Ishikawa (cell line): ENCODE data around the gene ACACA.
A peak's percentile ranks its signal among the peaks of the same experiment; 100 is the strongest.

ENCODE experiments used
- CEBPB ChIP-seq: IDR thresholded peaks from 2 replicates; pipeline ENCODE4 v1.6.1; 2012
- CREB1 ChIP-seq: IDR thresholded peaks from 2 replicates; pipeline ENCODE4 v1.6.1; 2012; ENCODE audit warnings: low read depth
- EGR1 ChIP-seq: IDR thresholded peaks from 2 replicates; pipeline ENCODE4 v1.6.1; 2012
- EP300 ChIP-seq: IDR thresholded peaks from 2 replicates; pipeline ENCODE4 v1.6.1; 2012; ENCODE audit warnings: borderline replicate concordance
- FOXM1 ChIP-seq: IDR thresholded peaks from 2 replicates; pipeline ENCODE4 v1.6.1; 2012; ENCODE audit warnings: low read depth, borderline replicate concordance
- NFIC ChIP-seq: IDR thresholded peaks from 2 replicates; pipeline ENCODE4 v1.6.1; 2012
- RAD21 ChIP-seq: IDR thresholded peaks from 2 replicates; pipeline ENCODE4 v1.6.1; 2012; ENCODE audit warnings: low read depth
- TAF1 ChIP-seq: IDR thresholded peaks from 2 replicates; pipeline ENCODE4 v1.6.1; 2012; ENCODE audit warnings: low read depth, mild to moderate bottlenecking
- TCF12 ChIP-seq: IDR thresholded peaks from 2 replicates; pipeline ENCODE4 v1.6.1; 2012; ENCODE audit warnings: low read depth
- TEAD4 ChIP-seq: IDR thresholded peaks from 2 replicates; pipeline ENCODE4 v1.6.1; 2012
- YY1 ChIP-seq: IDR thresholded peaks from 2 replicates; pipeline ENCODE4 v1.6.1; 2012; ENCODE audit warnings: low read depth
- ZBTB7A ChIP-seq: IDR thresholded peaks from 2 replicates; pipeline ENCODE4 v1.6.1; 2012; ENCODE audit warnings: low read depth
- TF ChIP-seq, protein P1 (sequence below): IDR thresholded peaks from 2 replicates; pipeline ENCODE4 v1.6.1; 2012; ENCODE audit warnings: low read depth, mild to moderate bottlenecking
- TF ChIP-seq, protein P2 (sequence below): IDR thresholded peaks from 2 replicates; pipeline ENCODE4 v1.6.1; 2012
- TF ChIP-seq, protein P3 (sequence below): IDR thresholded peaks from 2 replicates; pipeline ENCODE4 v1.6.1; 2012

The ACACA gene

DNA sequence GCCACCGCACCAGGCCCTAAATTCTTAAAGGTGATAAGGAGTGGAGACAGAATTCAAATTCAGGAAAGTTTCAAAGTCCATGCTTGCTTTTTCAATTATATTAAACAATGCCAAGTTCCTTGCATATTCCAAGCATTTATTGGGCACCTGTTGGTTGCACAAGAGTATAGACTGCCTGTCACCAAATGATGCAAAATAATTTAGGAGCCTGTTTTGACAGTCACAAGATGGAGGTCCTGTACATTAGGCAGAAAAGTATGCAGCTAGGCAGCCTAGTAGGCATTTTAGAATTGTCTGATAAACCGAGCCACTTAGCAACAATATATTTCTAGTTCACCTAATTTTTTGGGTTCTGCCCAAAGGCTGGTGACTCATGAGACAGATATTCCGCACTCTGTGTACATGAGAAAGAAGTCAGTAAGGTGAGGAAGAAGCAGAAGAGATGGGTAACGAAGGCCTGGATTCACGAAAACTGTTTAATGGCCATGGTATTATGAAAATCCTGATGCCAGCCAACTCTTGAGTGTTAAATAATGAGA lies 7.3 kb downstream of the ACACA start:
- TF ChIP-seq EGR1 (no peak), NFIC (peak; percentile 19; the same call in 1 of the 2 replicates), TEAD4 (peak; percentile 66)
- TF ChIP-seq, protein P1, sequence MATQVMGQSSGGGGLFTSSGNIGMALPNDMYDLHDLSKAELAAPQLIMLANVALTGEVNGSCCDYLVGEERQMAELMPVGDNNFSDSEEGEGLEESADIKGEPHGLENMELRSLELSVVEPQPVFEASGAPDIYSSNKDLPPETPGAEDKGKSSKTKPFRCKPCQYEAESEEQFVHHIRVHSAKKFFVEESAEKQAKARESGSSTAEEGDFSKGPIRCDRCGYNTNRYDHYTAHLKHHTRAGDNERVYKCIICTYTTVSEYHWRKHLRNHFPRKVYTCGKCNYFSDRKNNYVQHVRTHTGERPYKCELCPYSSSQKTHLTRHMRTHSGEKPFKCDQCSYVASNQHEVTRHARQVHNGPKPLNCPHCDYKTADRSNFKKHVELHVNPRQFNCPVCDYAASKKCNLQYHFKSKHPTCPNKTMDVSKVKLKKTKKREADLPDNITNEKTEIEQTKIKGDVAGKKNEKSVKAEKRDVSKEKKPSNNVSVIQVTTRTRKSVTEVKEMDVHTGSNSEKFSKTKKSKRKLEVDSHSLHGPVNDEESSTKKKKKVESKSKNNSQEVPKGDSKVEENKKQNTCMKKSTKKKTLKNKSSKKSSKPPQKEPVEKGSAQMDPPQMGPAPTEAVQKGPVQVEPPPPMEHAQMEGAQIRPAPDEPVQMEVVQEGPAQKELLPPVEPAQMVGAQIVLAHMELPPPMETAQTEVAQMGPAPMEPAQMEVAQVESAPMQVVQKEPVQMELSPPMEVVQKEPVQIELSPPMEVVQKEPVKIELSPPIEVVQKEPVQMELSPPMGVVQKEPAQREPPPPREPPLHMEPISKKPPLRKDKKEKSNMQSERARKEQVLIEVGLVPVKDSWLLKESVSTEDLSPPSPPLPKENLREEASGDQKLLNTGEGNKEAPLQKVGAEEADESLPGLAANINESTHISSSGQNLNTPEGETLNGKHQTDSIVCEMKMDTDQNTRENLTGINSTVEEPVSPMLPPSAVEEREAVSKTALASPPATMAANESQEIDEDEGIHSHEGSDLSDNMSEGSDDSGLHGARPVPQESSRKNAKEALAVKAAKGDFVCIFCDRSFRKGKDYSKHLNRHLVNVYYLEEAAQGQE = no peak

DNA sequence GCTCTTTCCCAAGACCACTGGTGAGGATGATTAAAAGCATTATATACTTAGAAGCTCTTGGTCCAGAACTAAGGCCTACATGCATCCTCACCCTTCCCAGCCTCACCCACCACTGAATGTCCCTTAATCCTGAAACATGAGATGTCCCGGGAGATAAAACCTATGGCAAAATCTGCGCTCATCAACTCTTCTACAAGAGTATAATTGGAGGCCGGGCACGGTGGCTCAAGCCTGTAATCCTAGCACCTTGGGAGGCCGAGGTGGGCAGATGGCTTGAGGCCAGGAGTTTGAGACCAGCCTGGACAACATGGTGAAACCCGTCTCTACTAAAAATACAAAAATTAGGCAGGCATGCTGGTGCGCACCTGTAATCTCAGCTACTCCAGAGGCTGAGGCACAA lies 13.3 kb downstream of the ACACA start:
- TF ChIP-seq CEBPB (no peak), RAD21 (no peak), TCF12 (no peak), ZBTB7A (no peak), YY1 (no peak), CREB1 (no peak)
- TF ChIP-seq, protein P2, sequence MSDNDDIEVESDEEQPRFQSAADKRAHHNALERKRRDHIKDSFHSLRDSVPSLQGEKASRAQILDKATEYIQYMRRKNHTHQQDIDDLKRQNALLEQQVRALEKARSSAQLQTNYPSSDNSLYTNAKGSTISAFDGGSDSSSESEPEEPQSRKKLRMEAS = no peak

DNA sequence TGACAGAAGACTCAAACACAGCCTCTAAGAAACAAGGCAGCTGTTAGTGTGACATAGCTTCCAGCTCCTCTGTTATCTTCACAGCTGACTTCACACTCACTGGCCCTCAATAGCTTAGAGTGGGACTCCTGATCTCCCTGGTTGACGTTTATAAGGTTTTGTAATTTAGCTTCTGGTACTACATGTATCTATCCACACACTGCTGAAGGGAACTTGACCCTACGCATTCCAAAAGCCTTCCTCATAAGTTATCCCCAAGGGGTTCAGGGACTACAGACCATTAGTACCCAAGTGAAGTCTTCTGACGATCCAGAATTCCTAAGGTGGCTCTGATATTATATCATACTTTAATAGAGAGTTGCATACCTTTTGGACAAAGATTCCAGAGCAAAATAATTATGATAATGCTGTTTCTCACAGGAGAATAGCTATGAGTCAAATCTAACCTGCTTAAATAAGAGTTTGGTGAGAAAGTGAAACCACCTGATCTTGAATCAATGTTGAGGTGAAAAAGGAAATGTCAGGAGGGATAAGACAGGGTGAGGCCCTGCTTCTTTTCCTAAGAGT lies 14.5 kb downstream of the ACACA start:
- TF ChIP-seq CEBPB (no peak), RAD21 (no peak), NFIC (no peak), CREB1 (no peak), EGR1 (no peak), ZBTB7A (no peak), EP300 (no peak), TCF12 (no peak), TEAD4 (no peak), YY1 (no peak), FOXM1 (no peak)
- TF ChIP-seq, protein P1 = no peak
- TF ChIP-seq, protein P3, sequence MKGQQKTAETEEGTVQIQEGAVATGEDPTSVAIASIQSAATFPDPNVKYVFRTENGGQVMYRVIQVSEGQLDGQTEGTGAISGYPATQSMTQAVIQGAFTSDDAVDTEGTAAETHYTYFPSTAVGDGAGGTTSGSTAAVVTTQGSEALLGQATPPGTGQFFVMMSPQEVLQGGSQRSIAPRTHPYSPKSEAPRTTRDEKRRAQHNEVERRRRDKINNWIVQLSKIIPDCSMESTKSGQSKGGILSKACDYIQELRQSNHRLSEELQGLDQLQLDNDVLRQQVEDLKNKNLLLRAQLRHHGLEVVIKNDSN = no peak
- TF ChIP-seq, protein P2 = no peak

DNA sequence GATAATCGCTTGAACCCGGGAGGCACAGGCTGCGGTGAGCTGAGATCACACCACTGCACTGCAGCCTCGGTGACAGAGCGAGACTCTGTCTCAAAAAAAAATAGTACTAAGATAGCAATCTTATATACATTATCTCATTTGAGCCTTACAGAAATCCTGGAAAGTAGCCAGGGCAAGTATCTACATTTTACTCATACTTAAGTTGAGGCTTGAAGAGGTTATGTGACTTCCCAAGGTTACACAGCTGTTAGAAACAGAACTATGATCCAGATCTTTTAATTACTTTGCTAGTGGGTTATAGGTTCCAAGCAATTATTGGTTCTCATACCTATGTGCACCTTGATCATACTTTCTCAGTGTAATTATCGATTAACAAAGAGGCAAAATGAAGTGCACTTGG lies 15.5 kb downstream of the ACACA start:
- TF ChIP-seq CREB1 = no peak
- TF ChIP-seq TEAD4 = no peak
- TF ChIP-seq ZBTB7A = no peak
- no peak for TF ChIP-seq RAD21
- TF ChIP-seq CEBPB = no peak
- TF ChIP-seq YY1 = no peak
- no peak for TF ChIP-seq TCF12
- TF ChIP-seq TAF1 = no peak
- TF ChIP-seq EP300 = no peak
- TF ChIP-seq, protein P1 = no peak
- no peak for TF ChIP-seq FOXM1
- no peak for TF ChIP-seq EGR1
- TF ChIP-seq, protein P3 = no peak
- no peak for TF ChIP-seq NFIC
- TF ChIP-seq, protein P2 = no peak

DNA sequence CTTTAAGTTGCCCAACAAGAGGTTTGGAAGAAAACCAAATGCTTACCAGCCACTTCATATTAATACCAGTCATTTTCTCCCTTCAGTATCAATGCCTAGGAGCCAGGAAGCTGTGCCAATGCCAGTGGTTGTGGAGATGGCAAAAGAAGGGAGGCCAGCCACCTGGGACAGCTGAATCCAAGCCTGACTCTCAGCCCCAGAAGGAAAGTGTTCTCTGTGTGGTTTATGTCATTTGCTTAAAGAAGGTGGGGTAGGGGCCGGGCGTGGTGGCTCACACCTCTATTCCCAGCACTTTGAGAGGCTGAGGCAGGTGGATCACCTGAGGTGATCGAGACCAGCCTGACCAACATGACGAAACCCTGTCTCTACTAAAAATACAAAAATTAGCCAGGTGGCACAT lies 17.5 kb downstream of the ACACA start:
- no peak for TF ChIP-seq ZBTB7A
- no peak for TF ChIP-seq TAF1
- TF ChIP-seq YY1 = no peak
- TF ChIP-seq, protein P1 = no peak
- TF ChIP-seq, protein P3 = no peak
- TF ChIP-seq FOXM1 = no peak
- TF ChIP-seq, protein P2 = no peak
- TF ChIP-seq TEAD4 = no peak
- TF ChIP-seq CREB1 = no peak
- no peak for TF ChIP-seq CEBPB
- TF ChIP-seq EGR1 = no peak
- TF ChIP-seq TCF12 = no peak
- TF ChIP-seq RAD21 = no peak
- no peak for TF ChIP-seq EP300
- no peak for TF ChIP-seq NFIC
